ENCODE measurements around the gene BMF.

DNA sequence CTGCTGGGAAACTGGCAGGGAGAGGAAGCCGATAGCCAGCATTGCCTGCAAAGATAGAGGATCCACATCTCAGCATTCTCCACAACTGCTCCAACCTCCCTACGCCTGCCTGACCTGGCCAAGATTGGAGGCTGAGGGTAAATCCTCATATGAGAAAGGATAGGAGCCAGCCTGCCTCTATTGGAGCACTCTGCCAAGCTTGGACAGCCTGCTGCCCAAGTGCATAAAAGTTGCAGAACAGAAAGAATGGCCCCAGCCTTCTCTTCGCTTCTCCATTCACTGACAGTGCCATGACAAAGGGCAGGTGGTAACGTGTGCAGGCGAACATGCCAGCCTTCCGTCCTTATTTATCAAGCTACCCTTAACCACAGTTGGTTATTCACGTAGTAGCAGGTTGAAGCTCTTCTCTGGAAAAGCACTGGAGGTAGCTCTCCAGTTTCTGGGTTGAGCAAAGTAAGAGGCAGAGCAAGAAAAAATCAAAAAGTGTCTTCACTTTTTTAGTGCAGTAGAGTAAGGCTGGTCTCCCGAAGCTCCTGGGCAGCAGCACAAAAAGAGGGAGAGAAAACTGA lies 4.3 kb downstream of the BMF start:
- no peak for TF ChIP-seq GATA2 (IDR thresholded peaks at IDR 0.05; ENCODE audit: low read depth, low read length)
- TF ChIP-seq GATA3 (IDR thresholded peaks at IDR 0.05; ENCODE audit: low read depth, low read length): no peak
